ENCODE results near the gene FLNC. TPM values are rescaled to one million over a fixed set of nuclear protein-coding genes. Genes with fewer than 3 reads are reported as not detected.
A peak's percentile ranks its signal among the peaks of the same experiment; 100 is the strongest.

FLNC gene
- total and polyA plus RNA-seq, 2 of the 4 experiments (the other 2 are of a cell fraction), result 116 to 154 TPM

GRCh38 chr7:128790315-128791041, 39.7 kb upstream of the FLNC start:
- peak overlapping the region; percentile 94 for H3K4me2 ChIP-seq (ENCODE audit: low read depth, low read length)
- dilution Hi-C loops (cut with HindIII; ENCODE audit: low sequenced_read_pairs, unreplicated experiment) (no loop called here), in situ Hi-C loops (cut with MboI; ENCODE audit: low sequenced_read_pairs) (no loop called here), intact Hi-C loops (cut with micrococcal nuclease) (loop anchor here (5.0 kb wide), 1 partner anchor 37 kb away; no protein-coding TSS in a partner anchor)
- no peak overlapping the region for H3K56ac ChIP-seq (ENCODE audit: extremely low read depth, insufficient read depth, low read length)
- no peak overlapping the region for H2BK5ac ChIP-seq (ENCODE audit: low read depth, low read length, poor library complexity, severe bottlenecking)
- H3K23ac ChIP-seq (ENCODE audit: low read depth, low read length), result 0 out of 2 replicates have a peak overlapping the region, but pooled peaks have one; percentile 38
- TF ChIP-seq MAFK (IDR thresholded peaks at IDR 0.05; ENCODE audit: low read depth, low read length), result no peak
- no peak for TF ChIP-seq SMC3 (IDR thresholded peaks at IDR 0.05; ENCODE audit: low read depth, low read length)
- TF ChIP-seq RAD21 (IDR thresholded peaks at IDR 0.05; ENCODE audit: low read length), result no peak
- no peak for TF ChIP-seq CTCF (conservative IDR thresholded peaks at IDR 0.05; ENCODE audit: low read depth, low read length)
- no peak for TF ChIP-seq RCOR1 (IDR thresholded peaks at IDR 0.05; ENCODE audit: insufficient replicate concordance, low read length)
- no peak for TF ChIP-seq CEBPB (IDR thresholded peaks at IDR 0.05; ENCODE audit: low read depth, low read length)
- TF ChIP-seq MXI1 (IDR thresholded peaks at IDR 0.05; ENCODE audit: borderline replicate concordance, low read depth, low read length), result no peak
- peak overlapping the region; percentile 44 for H2AK9ac ChIP-seq (replicated peaks; ENCODE audit: low read depth, low read length, poor library complexity)
- ChIA-PET CTCF (no interaction called here), POLR2A (ENCODE audit: unreplicated experiment) (no interaction called here)
- peaks cover 12% of the 10 kb centered on the region; the same call in 1 of the 2 replicates for H3K27me3 ChIP-seq (ENCODE audit: control insufficient read depth, insufficient read depth, low read length)
- peak overlapping the region; percentile 76 for H3K18ac ChIP-seq (ENCODE audit: low read depth, low read length)
- H3K14ac ChIP-seq (replicated peaks; ENCODE audit: low read depth, low read length), result no peak overlapping the region
- DNase-seq, result no peak
- H2AFZ ChIP-seq (replicated peaks; ENCODE audit: low read length, poor library complexity), result peak overlapping the region; percentile 94
- no peaks in the 10 kb centered on the region for H3K9me3 ChIP-seq (ENCODE audit: control insufficient read depth, insufficient read depth, low read length)
- peak overlapping the region; percentile 95 for H3K4me3 ChIP-seq (ENCODE audit: insufficient read depth, low read depth, low read length)
- WGBS, 2 experiments (ENCODE audit: extremely low coverage in 2 of 2, insufficient read length in 1 of 2), result 40% methylated on average over 2 of the region's 45 CpGs; no CpG with 5 or more reads in 1 of the 2 experiments
- H3K9ac ChIP-seq (ENCODE audit: low read depth, low read length), result peak overlapping the region; percentile 78
- H3K36me3 ChIP-seq (ENCODE audit: control insufficient read depth, insufficient read depth, low read length), result peaks cover 5% of the 10 kb centered on the region
- H3K9me1 ChIP-seq (ENCODE audit: insufficient read depth, low read length), result no peaks in the 10 kb centered on the region
- no peak overlapping the region for H2BK120ac ChIP-seq (ENCODE audit: low read depth, low read length)
- peak; percentile 28 for ATAC-seq (ENCODE audit: low read depth)
- H4K20me1 ChIP-seq (ENCODE audit: insufficient read depth, low read length), result no peaks in the 10 kb centered on the region
- no TSS peak for BruUV-seq (replicated peaks)
- peaks cover 6% of the 10 kb centered on the region for H3K4me1 ChIP-seq (ENCODE audit: control insufficient read depth, insufficient read depth, low read length)
- 0 out of 2 replicates have a peak overlapping the region, but pooled peaks have one; percentile 41 for H4K91ac ChIP-seq (ENCODE audit: insufficient read depth, low read depth, low read length)
- no peak overlapping the region; the same call in 1 of the 2 replicates for H3K27ac ChIP-seq (ENCODE audit: insufficient read depth, low read length)
- H3K4ac ChIP-seq (ENCODE audit: low read depth, low read length), result peak overlapping the region; percentile 31; the same call in 1 of the 2 replicates
- no peak overlapping the region for H2BK20ac ChIP-seq (ENCODE audit: low read depth, low read length)
- peak overlapping the region; percentile 88 to 95; a peak in 3 of 4 replicates for H4K8ac ChIP-seq (ENCODE audit: low read depth in 2 of 2, low read length in 2 of 2)
- H2AK5ac ChIP-seq (ENCODE audit: low read depth, low read length), result peak overlapping the region; percentile 45; the same call in 1 of the 2 replicates
- H3K79me1 ChIP-seq (ENCODE audit: low read depth in 1 of 2, low read length in 2 of 2), result peaks cover 0 to 13% of the 10 kb centered on the region in 2 experiments; a peak in 2 of 4 replicates
- 0 out of 2 replicates have a peak overlapping the region, but pooled peaks have one; percentile 51 for H4K5ac ChIP-seq (ENCODE audit: low read depth, low read length)
- H2BK15ac ChIP-seq (ENCODE audit: low read depth, low read length), result no peak overlapping the region; the same call in 2 of the 3 replicates

Measured in IMR-90 (cell line).